GM23338 (cell line): ENCODE data around the gene TAL2.

ENCODE experiments used
- CREB1 ChIP-seq: fragments of 250-450 bp; sonication (Bioruptor Pico); IDR thresholded peaks from 2 replicates; pipeline ENCODE4 v1.5.0; 2020; ENCODE audit warnings: low read depth, mild to moderate bottlenecking, moderate library complexity
- EZH2 ChIP-seq: fragments of 200-600 bp; sonication (generic); IDR thresholded peaks from one replicate; pipeline ENCODE4 v1.8.0; 2017; ENCODE audit warnings: antibody characterized with exemption, mild to moderate bottlenecking, low read depth; ENCODE audit not compliant: unreplicated experiment
- POLR2AphosphoS5 ChIP-seq: IDR thresholded peaks from 2 replicates; pipeline ENCODE4 v1.6.1; 2016; ENCODE audit warnings: antibody characterized with exemption, low read depth
- ZNF114 ChIP-seq: fragments of 250-450 bp; sonication (Bioruptor Pico); IDR thresholded peaks from 2 replicates; pipeline ENCODE4 v1.5.0; 2020; ENCODE audit warnings: mild to moderate bottlenecking, moderate library complexity
- TF ChIP-seq, protein P1 (sequence below), 2 experiments: fragments of 200-600 bp in 1 of 2; sonication (generic) in 1 of 2; conservative IDR thresholded peaks; 2 replicates each; pipeline versions ENCODE4 v1.5.1 to v1.6.1; 2016 to 2017; ENCODE audit warnings: antibody characterized with exemption in 2 of 2, low read depth in 2 of 2, mild to moderate bottlenecking in 2 of 2, moderate library complexity in 1 of 2
- TF ChIP-seq, protein P2 (sequence below): IDR thresholded peaks from one replicate; pipeline ENCODE4 v1.6.1; 2018; ENCODE audit warnings: antibody characterized with exemption; ENCODE audit not compliant: unreplicated experiment

DNA sequence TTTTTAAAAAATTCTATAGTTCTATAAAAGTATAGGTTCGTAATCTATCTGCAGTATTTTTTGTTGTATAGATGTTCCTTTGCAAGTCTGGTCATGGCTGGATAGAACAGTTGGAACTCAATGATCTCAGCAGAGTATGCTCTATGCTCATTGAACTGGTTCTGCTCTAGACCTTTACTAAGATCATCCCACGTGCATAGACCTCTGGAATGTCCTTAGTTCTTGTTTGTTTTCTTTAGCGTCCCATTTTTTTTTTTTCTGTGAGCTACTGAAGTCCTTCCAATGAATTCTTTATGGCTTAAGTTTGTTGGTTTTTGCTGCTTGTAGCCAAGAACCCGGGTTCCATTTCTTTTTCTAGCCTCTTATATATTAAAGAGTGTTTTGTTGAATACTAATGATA, 35.6 kb downstream of the TAL2 start:
- TF ChIP-seq, protein P1, sequence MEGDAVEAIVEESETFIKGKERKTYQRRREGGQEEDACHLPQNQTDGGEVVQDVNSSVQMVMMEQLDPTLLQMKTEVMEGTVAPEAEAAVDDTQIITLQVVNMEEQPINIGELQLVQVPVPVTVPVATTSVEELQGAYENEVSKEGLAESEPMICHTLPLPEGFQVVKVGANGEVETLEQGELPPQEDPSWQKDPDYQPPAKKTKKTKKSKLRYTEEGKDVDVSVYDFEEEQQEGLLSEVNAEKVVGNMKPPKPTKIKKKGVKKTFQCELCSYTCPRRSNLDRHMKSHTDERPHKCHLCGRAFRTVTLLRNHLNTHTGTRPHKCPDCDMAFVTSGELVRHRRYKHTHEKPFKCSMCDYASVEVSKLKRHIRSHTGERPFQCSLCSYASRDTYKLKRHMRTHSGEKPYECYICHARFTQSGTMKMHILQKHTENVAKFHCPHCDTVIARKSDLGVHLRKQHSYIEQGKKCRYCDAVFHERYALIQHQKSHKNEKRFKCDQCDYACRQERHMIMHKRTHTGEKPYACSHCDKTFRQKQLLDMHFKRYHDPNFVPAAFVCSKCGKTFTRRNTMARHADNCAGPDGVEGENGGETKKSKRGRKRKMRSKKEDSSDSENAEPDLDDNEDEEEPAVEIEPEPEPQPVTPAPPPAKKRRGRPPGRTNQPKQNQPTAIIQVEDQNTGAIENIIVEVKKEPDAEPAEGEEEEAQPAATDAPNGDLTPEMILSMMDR (conservative IDR thresholded peaks at IDR 0.05; ENCODE audit: low read depth in 2 of 2), result no peak
- no peak for TF ChIP-seq EZH2
- TF ChIP-seq POLR2AphosphoS5, result no peak
- no peak for TF ChIP-seq CREB1
- TF ChIP-seq, protein P2, sequence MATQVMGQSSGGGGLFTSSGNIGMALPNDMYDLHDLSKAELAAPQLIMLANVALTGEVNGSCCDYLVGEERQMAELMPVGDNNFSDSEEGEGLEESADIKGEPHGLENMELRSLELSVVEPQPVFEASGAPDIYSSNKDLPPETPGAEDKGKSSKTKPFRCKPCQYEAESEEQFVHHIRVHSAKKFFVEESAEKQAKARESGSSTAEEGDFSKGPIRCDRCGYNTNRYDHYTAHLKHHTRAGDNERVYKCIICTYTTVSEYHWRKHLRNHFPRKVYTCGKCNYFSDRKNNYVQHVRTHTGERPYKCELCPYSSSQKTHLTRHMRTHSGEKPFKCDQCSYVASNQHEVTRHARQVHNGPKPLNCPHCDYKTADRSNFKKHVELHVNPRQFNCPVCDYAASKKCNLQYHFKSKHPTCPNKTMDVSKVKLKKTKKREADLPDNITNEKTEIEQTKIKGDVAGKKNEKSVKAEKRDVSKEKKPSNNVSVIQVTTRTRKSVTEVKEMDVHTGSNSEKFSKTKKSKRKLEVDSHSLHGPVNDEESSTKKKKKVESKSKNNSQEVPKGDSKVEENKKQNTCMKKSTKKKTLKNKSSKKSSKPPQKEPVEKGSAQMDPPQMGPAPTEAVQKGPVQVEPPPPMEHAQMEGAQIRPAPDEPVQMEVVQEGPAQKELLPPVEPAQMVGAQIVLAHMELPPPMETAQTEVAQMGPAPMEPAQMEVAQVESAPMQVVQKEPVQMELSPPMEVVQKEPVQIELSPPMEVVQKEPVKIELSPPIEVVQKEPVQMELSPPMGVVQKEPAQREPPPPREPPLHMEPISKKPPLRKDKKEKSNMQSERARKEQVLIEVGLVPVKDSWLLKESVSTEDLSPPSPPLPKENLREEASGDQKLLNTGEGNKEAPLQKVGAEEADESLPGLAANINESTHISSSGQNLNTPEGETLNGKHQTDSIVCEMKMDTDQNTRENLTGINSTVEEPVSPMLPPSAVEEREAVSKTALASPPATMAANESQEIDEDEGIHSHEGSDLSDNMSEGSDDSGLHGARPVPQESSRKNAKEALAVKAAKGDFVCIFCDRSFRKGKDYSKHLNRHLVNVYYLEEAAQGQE, result no peak
- TF ChIP-seq ZNF114 (CRISPR knock-in tag), result no peak
